HL-60 (cell line): ENCODE measurements around the gene NETO1.

Source experiments
- DNase-seq, 2 experiments: peaks; one replicate each; pipeline ENCODE4 v3.0.0-alpha.2; 2010 to 2020; ENCODE audit warnings: low read depth in 1 of 2, low spot score in 1 of 2
- H3K27ac ChIP-seq: fragments of 250-450 bp; sonication (Bioruptor Pico); replicated peaks from 2 replicates; pipeline ENCODE4 v1.5.1; 2020; ENCODE audit warnings: mild to moderate bottlenecking, moderate library complexity
- H3K27me3 ChIP-seq: fragments of 250-450 bp; sonication (Bioruptor Pico); 2 replicates; pipeline ENCODE4 v1.5.1; 2021; ENCODE audit warnings: mild to moderate bottlenecking, moderate library complexity; ENCODE audit not compliant: insufficient read depth, poor library complexity, severe bottlenecking
- H3K4me3 ChIP-seq: replicated peaks from 2 replicates; pipeline ENCODE4 v1.5.1; 2011; ENCODE audit warnings: mild to moderate bottlenecking, control low read depth, low read length; ENCODE audit not compliant: insufficient read depth
- GABPA ChIP-seq: IDR thresholded peaks from 2 replicates; pipeline ENCODE4 v1.6.1; 2012; ENCODE audit warnings: low read depth
- POLR2AphosphoS5 ChIP-seq: IDR thresholded peaks from 2 replicates; pipeline ENCODE4 v1.6.1; 2012; ENCODE audit warnings: low read depth
- SPI1 ChIP-seq: IDR thresholded peaks from 2 replicates; pipeline ENCODE4 v1.6.1; 2012; ENCODE audit warnings: low read depth, mild to moderate bottlenecking, borderline replicate concordance
- TF ChIP-seq, protein P1 (sequence below): IDR thresholded peaks from one replicate; pipeline ENCODE4 v1.5.1; 2011; ENCODE audit warnings: low read length, control low read depth, inconsistent platforms; ENCODE audit not compliant: insufficient read depth
- TF ChIP-seq, protein P2 (sequence below): IDR thresholded peaks from 2 replicates; pipeline ENCODE4 v1.6.1; 2012; ENCODE audit warnings: low read depth; ENCODE audit not compliant: insufficient replicate concordance

The NETO1 gene

DNA sequence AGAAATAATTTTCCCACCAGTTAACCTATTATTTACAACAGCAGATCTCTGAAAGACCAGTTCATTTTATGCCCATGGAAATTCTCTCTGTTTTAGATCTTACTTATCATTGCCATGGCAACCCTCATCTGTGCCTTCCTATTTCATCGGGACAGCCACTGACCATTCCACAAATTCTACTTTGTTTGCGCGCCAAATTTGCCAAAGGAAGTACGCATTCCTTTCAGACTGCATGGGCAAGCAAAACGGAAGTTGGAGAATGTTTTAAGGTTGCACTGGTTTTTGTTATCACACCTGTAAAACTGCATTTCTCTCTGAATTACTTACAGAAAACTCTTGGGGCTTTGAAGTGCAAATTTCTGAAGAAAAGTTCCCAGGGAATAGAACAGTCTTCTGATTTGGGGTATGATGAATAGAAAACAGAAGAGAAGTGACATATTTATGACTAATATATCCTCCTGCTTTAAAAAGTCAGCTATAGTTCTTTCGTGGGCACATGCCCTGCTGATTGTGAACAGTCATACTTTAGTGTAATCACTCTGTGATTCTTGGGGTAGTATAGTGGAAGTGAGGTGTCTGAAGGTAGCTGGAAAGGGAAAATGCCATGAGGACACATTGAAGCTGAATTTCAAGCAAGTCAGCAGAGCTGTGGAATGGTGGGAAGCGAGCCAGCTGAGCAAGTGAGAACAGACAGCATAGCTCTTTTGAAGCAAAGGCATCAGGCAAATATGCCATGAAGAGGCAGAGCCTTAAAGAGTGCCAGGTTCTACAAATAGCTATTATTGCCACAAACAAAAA, 20.9 kb downstream of the NETO1 start:
- TF ChIP-seq GABPA = no peak
- no peak for TF ChIP-seq SPI1
- H3K27ac ChIP-seq = no peak overlapping the region
- DNase-seq = no peak

GRCh38 chr18:72843743-72844142, 24.0 kb downstream of the NETO1 start:
- Histone ChIP-seq H3K4me3 (no peak overlapping the region), H3K27me3 (no peaks in the 10 kb centered on the region), H3K27ac (no peak overlapping the region)
- TF ChIP-seq, protein P1, sequence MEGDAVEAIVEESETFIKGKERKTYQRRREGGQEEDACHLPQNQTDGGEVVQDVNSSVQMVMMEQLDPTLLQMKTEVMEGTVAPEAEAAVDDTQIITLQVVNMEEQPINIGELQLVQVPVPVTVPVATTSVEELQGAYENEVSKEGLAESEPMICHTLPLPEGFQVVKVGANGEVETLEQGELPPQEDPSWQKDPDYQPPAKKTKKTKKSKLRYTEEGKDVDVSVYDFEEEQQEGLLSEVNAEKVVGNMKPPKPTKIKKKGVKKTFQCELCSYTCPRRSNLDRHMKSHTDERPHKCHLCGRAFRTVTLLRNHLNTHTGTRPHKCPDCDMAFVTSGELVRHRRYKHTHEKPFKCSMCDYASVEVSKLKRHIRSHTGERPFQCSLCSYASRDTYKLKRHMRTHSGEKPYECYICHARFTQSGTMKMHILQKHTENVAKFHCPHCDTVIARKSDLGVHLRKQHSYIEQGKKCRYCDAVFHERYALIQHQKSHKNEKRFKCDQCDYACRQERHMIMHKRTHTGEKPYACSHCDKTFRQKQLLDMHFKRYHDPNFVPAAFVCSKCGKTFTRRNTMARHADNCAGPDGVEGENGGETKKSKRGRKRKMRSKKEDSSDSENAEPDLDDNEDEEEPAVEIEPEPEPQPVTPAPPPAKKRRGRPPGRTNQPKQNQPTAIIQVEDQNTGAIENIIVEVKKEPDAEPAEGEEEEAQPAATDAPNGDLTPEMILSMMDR = no peak
- TF ChIP-seq SPI1 (no peak), POLR2AphosphoS5 (no peak), GABPA (no peak)
- TF ChIP-seq, protein P2, sequence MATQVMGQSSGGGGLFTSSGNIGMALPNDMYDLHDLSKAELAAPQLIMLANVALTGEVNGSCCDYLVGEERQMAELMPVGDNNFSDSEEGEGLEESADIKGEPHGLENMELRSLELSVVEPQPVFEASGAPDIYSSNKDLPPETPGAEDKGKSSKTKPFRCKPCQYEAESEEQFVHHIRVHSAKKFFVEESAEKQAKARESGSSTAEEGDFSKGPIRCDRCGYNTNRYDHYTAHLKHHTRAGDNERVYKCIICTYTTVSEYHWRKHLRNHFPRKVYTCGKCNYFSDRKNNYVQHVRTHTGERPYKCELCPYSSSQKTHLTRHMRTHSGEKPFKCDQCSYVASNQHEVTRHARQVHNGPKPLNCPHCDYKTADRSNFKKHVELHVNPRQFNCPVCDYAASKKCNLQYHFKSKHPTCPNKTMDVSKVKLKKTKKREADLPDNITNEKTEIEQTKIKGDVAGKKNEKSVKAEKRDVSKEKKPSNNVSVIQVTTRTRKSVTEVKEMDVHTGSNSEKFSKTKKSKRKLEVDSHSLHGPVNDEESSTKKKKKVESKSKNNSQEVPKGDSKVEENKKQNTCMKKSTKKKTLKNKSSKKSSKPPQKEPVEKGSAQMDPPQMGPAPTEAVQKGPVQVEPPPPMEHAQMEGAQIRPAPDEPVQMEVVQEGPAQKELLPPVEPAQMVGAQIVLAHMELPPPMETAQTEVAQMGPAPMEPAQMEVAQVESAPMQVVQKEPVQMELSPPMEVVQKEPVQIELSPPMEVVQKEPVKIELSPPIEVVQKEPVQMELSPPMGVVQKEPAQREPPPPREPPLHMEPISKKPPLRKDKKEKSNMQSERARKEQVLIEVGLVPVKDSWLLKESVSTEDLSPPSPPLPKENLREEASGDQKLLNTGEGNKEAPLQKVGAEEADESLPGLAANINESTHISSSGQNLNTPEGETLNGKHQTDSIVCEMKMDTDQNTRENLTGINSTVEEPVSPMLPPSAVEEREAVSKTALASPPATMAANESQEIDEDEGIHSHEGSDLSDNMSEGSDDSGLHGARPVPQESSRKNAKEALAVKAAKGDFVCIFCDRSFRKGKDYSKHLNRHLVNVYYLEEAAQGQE = no peak
- no peak for DNase-seq

More for the DNA sequence above, 20.9 kb downstream of the NETO1 start:
- no peak overlapping the region for H3K4me3 ChIP-seq
- no peaks in the 10 kb centered on the region for H3K27me3 ChIP-seq

DNA sequence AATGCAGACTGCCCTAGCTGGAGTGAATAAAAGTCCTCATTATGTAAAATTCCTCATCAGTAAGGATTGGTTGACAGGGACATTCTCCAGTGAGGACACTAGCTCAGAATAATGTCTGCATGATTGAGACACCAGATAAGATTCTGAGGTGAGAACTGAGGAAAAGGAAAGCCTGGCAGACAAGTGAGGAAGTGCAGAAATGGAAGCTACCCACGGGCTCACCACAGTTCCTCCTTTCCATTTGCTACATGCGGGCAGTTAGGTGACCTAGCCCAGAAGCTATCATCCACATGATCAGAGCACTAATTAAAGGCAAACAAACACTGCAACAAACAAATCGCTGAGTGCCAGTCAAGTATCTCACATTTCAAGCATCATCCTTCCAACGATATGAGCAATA, 27.7 kb downstream of the NETO1 start:
- no peak overlapping the region for H3K4me3 ChIP-seq
- H3K27me3 ChIP-seq = no peaks in the 10 kb centered on the region
- TF ChIP-seq, protein P1 = no peak
- peak; percentile 86 for TF ChIP-seq SPI1
- TF ChIP-seq, protein P2 = no peak
- no peak for DNase-seq
- H3K27ac ChIP-seq = no peak overlapping the region

- no peak for DNase-seq
- no peaks in the 10 kb centered on the region for H3K27me3 ChIP-seq
- no peak overlapping the region for H3K4me3 ChIP-seq
- TF ChIP-seq POLR2AphosphoS5 (no peak), GABPA (no peak), SPI1 (no peak)
- TF ChIP-seq, protein P1 = no peak
- TF ChIP-seq, protein P2 = no peak
- H3K27ac ChIP-seq = no peak overlapping the region
These were observed 33.1 kb downstream of the NETO1 start for GRCh38 chr18:72834731-72835130.
